ENCODE measurements around the gene FOXD2. TPM values are rescaled to one million over a fixed set of nuclear protein-coding genes. Genes with fewer than 3 reads are reported as not detected.
"Not testable (repeated sequence)": the region's sequence is repeated elsewhere in the genome, so short reads cannot be mapped to it uniquely, and the experiment has no call there.

The FOXD2 gene
- polyA plus RNA-seq, 3 donors, result 6.6 to 9.2 (median 8.0) TPM

DNA sequence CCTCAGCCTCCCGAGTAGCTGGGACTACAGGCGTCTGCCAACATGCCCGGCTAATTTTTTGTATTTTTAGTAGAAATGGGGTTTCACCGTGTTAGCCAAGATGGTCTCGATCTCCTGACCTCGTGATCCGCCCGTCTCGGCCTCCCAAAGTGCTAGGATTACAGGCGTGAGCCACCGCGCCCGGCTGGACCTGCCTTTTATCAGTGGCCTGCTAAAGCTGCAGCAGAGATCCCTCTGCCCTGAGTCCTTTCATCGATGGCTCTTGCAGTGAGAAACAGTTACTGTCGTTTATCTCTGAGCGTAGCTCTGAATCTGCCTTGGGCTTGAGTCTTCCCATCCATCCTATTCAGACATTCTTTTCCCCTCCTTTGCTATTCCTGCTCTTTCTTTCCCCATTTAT is 19.7 kb downstream of the FOXD2 start:
- DNase-seq, result not testable (repeated sequence)

- no peak for DNase-seq
Measured at GRCh38 chr1:47459253-47459788, 21.5 kb downstream of the FOXD2 start.

GRCh38 chr1:47460040-47460439 is 22.2 kb downstream of the FOXD2 start:
- no peak for DNase-seq

DNA sequence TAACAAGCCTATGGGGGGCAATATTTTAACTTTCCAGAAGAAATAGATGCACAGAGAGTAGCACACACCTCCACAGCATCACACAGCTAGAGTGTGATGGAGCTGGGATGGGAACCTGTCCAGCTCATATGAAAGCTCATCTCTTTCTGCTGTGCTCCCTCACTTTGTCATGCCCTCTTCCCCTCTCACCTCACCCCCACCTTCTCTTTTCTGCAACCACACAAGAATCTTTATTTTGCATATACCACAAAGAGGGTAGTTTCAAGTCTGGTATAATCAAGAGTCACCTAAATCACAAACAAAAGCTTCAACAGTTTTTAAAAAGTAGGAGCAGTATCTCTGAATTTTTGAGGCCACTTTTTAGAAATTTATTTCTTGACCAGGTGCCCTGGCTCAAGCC is 22.6 kb downstream of the FOXD2 start:
- DNase-seq, result no peak

GRCh38 chr1:47465605-47466004 is 27.8 kb downstream of the FOXD2 start:
- no peak for DNase-seq

GRCh38 chr1:47468709-47469389 is 31.0 kb downstream of the FOXD2 start:
- peak; percentile 58 for DNase-seq

- no peak for DNase-seq
Measured at GRCh38 chr1:47469390-47469759, 31.5 kb downstream of the FOXD2 start.

DNA sequence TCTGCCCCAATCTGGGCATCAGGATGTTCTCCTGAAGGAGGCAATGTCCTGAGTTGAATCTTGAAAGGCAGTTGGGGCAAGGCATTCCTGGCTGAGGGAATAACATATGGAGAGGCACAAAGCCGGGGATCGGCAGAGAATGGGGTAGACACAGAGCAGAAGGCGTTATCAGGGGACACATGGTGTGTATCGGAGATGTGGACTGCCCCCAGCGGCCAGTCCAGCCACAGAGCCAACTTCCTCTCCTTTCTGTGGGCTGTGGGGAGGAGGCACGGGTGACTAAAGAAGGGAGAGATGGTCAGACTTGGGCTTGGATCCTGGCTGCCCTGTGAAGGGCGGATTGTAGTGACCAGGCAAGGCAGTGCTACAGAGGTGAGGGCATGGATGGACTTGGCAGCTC is 32.1 kb downstream of the FOXD2 start:
- no peak for DNase-seq

- DNase-seq, result no peak
Measured at GRCh38 chr1:47471163-47471562, 33.3 kb downstream of the FOXD2 start.

GRCh38 chr1:47474278-47475193 is 36.7 kb downstream of the FOXD2 start:
- no peak for DNase-seq

- no peak for DNase-seq
Measured at GRCh38 chr1:47477595-47478080, 39.8 kb downstream of the FOXD2 start.

- peak; percentile 56 for DNase-seq
Measured at GRCh38 chr1:47478090-47478489, 40.2 kb downstream of the FOXD2 start.

- no peak for DNase-seq
Measured at GRCh38 chr1:47479664-47480063, 41.8 kb downstream of the FOXD2 start.

DNA sequence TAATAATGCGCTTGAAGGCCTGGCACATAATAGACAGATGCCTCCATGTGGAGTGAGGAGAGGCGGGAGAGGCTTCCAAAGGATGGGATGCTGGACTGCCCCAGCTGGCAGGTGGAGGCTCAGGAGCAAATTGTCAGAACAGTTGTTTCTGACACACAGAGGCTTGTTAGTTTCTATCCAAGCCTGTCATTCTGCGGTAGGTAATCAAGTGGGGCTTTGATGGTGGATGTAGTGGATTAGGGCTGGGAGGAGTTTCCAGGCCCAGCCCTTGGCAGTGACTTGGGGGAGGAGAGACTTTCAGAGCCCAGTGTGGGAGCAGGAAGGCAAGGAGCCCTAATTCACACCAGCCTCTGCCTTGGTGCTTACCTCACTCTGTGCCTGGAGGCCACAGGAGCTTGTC is 44.1 kb downstream of the FOXD2 start:
- no peak for DNase-seq

- no peak for DNase-seq
Measured at GRCh38 chr1:47482786-47483185, 44.9 kb downstream of the FOXD2 start.

DNA sequence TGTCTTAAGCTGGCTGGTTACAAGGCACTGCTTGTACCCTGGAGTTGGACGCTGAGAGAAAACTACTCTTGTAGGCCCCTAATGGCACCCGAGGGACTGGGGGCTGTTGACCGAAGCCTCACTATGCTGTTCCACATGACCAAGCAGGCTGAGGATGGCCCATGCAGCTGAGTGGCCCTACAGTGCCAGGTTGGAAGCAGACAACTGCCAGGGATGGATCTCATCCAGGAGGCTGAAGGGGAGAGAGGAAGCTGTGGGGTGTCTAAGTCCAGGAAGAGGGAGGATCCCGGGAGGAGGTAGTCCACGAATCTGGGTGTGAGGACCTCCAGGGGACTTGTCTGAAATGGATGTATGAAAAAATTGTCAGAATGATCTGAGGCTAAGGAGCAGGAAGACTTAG is 45.8 kb downstream of the FOXD2 start:
- no peak for DNase-seq

DNA sequence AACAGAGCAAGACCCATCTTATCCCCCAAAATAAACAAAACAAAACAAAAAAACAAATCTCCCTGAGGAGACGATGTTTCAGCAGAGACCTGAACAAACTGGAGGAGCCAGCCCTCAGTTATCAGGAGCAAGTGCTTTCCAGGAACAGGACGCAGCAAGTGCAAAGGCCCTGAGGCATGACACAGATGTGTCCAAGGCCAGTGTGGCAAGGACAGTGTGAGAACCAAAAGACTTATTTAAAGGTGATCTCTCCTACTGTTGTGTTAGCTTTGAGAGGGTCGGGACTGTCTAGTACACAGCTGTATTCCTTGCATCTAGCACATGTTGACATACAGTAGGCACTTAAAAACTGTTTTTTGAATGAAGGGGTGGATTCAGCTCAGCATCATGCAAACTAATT is 48.0 kb downstream of the FOXD2 start:
- DNase-seq, result no peak

DNA sequence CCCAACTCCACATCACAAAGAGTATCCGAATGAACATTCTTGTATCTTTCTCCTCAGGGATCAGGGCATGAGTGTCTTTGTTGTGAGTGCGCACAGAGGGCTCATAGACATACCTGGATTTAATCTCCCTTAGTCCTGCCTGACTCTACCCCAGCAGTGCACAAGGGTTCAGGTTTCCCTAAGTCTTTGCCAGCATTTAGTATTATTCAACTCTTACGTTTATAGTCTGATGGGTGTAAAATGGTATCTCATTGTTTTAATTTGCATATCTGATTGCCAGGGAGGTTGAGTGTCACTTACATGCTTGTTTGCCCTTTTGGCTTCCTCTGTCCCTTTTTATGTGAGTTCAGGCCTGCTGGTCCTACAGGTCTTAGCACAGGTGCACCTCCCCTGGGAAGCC is 49.5 kb downstream of the FOXD2 start:
- DNase-seq, result no peak

- DNase-seq, result no peak
Measured at GRCh38 chr1:47487850-47488450, 50.1 kb downstream of the FOXD2 start.
